NCI-H146 treated with DMSO at 0.1 percent for 48 hours (cell line): ENCODE data around the gene MIXL1.

ENCODE experiments used
- DNase-seq: peaks from one replicate; lab custom pipeline; 2025; ENCODE audit not compliant: unreplicated experiment; lab: John Stamatoyannopoulos, UW

MIXL1 gene

GRCh38 chr1:226276077-226276682 is 52.7 kb downstream of the MIXL1 start:
- DNase-seq, result no peak
